HCT116 (cell line): Measurements from ENCODE around the gene TK2. TPM values are rescaled to one million over a fixed set of nuclear protein-coding genes. Genes with fewer than 3 reads are reported as not detected.

ENCODE experiments used
- ATAC-seq: fragments of 200-7000 bp; cut with Tn5 transposase; 2 replicates; pipeline ENCODE4 v1.9.1; 2020; ENCODE audit warnings: mild to moderate bottlenecking, moderate library complexity
- BruUV-seq: library from RNA; stranded (reverse); fragments of 400-500 nt; replicated peaks from 2 replicates; lab custom pipeline; 2021; lab: Mats Ljungman, UMichigan
- CTCF ChIA-PET: fragments of 300-600 bp; sonication (Branson Sonifier 250); formaldehyde crosslinking; loops from one replicate; lab custom pipeline; 2021; ENCODE audit warnings: antibody characterized with exemption; lab: Charles Lee
- POLR2A ChIA-PET: fragments of 300-600, 350-600 bp; sonication (Branson Sonifier 250); formaldehyde crosslinking; loops from one replicate; lab custom pipeline; 2021; ENCODE audit warnings: antibody characterized with exemption; lab: Charles Lee
- RAD21 ChIA-PET, 2 experiments: fragments of 300-600 bp; sonication (Branson Sonifier 250); formaldehyde crosslinking; loops; one replicate each; lab custom pipeline; 2023; ENCODE audit warnings: low total read pairs in 2 of 2; ENCODE audit not compliant: uncharacterized antibody in 2 of 2, unreplicated experiment in 2 of 2, low non-redundant PET in 1 of 2; lab: Charles Lee
- DNase-seq: peaks from one replicate; pipeline ENCODE4 v3.0.0-alpha.2; 2010; ENCODE audit warnings: low read depth, low spot score
- H2AFZ ChIP-seq: fragments of 200-600 bp; shearing (Covaris generic), sonication (generic); 2 replicates; pipeline ENCODE4 v1.6.1; 2017; ENCODE audit warnings: low read depth, mixed run types, mixed read lengths, antibody characterized with exemption, low read length; ENCODE audit not compliant: poor library complexity, severe bottlenecking
- H3K27ac ChIP-seq: 2 replicates; pipeline ENCODE4 v1.5.1; 2012; ENCODE audit warnings: low read depth, low read length
- H3K27me3 ChIP-seq: fragments of 200-600 bp; sonication (generic); 2 replicates; pipeline ENCODE4 v1.6.1; 2016; ENCODE audit warnings: mixed run types, low read length, mixed read lengths; ENCODE audit not compliant: insufficient read depth
- H3K36me3 ChIP-seq, 2 experiments: fragments of 200-500 bp in 1 of 2; fragments of 200-600 bp in 1 of 2; sonication (Bioruptor generic) in 1 of 2; sonication (generic) in 1 of 2; 2 replicates each; pipeline versions ENCODE4 v1.5.1 to v1.6.1; 2014 to 2016; ENCODE audit warnings: low read length in 2 of 2, inconsistent platforms in 1 of 2, mixed read lengths in 1 of 2, mixed run types in 1 of 2; ENCODE audit not compliant: insufficient read depth in 2 of 2, control insufficient read depth in 1 of 2
- H3K4me1 ChIP-seq, 2 experiments: fragments of 200-600 bp in 1 of 2; sonication (generic) in 1 of 2; 2 replicates each; pipeline versions ENCODE4 v1.5.1 to v1.6.1; 2012 to 2017; ENCODE audit warnings: low read length in 2 of 2, inconsistent platforms in 1 of 2, mild to moderate bottlenecking in 1 of 2, mixed read lengths in 1 of 2, mixed run types in 1 of 2, moderate library complexity in 1 of 2; ENCODE audit not compliant: insufficient read depth in 2 of 2, control insufficient read depth in 1 of 2
- H3K4me2 ChIP-seq: fragments of 200-600 bp; sonication (generic); 2 replicates; pipeline ENCODE4 v1.6.1; 2017; ENCODE audit warnings: mixed run types, low read length, mixed read lengths
- H3K4me3 ChIP-seq, 2 experiments: fragments of 200-600 bp in 1 of 2; sonication (generic) in 1 of 2; replicated peaks in 1 of 2; 2 replicates each; pipeline ENCODE4 v1.5.1; 2011 to 2016; ENCODE audit warnings: low read length in 2 of 2, control low read depth in 1 of 2, low read depth in 1 of 2, mild to moderate bottlenecking in 1 of 2, mixed read lengths in 1 of 2, mixed run types in 1 of 2
- H3K79me2 ChIP-seq: fragments of 200-600 bp; sonication (generic); 2 replicates; pipeline ENCODE4 v1.6.1; 2017; ENCODE audit warnings: mild to moderate bottlenecking, mixed run types, low read length, moderate library complexity, mixed read lengths; ENCODE audit not compliant: insufficient read depth
- H3K9ac ChIP-seq: fragments of 200-600 bp; sonication (generic); 2 replicates; pipeline ENCODE4 v1.6.1; 2016; ENCODE audit warnings: low read length, mixed read lengths
- H3K9me2 ChIP-seq: fragments of 200-600 bp; sonication (generic), shearing (Covaris generic); 2 replicates; pipeline ENCODE4 v1.6.1; 2017; ENCODE audit warnings: mixed run types, mild to moderate bottlenecking, moderate library complexity; ENCODE audit not compliant: insufficient read depth
- H3K9me3 ChIP-seq, 2 experiments: fragments of 200-500 bp in 1 of 2; fragments of 200-600 bp in 1 of 2; sonication (Bioruptor generic) in 1 of 2; sonication (generic) in 1 of 2; 2 replicates each; pipeline ENCODE4 v1.6.1; 2014 to 2017; ENCODE audit warnings: low read length in 2 of 2, mixed read lengths in 2 of 2, inconsistent platforms in 1 of 2, low read depth in 1 of 2, mild to moderate bottlenecking in 1 of 2, mixed run types in 1 of 2, moderate library complexity in 1 of 2; ENCODE audit not compliant: control insufficient read depth in 1 of 2, insufficient read depth in 1 of 2
- H4K20me1 ChIP-seq: fragments of 200-600 bp; sonication (generic), shearing (Covaris generic); 2 replicates; pipeline ENCODE4 v1.6.1; 2017; ENCODE audit warnings: mixed run types, mild to moderate bottlenecking, moderate library complexity; ENCODE audit not compliant: insufficient read depth
- EZH2 ChIP-seq: fragments of 200-600 bp; sonication (generic); IDR thresholded peaks from 2 replicates; pipeline ENCODE4 v1.6.1; 2017; ENCODE audit warnings: antibody characterized with exemption, mixed run types
- POLR2A ChIP-seq: IDR thresholded peaks from 2 replicates; pipeline ENCODE4 v1.7.0; 2011; ENCODE audit warnings: borderline replicate concordance; ENCODE audit not compliant: insufficient read depth, insufficient read length; ENCODE audit errors: extremely low read depth
- POLR2AphosphoS5 ChIP-seq: IDR thresholded peaks from 2 replicates; pipeline ENCODE4 v1.6.1; 2011; ENCODE audit warnings: mild to moderate bottlenecking, low read depth, low read length, moderate library complexity
- RAD21 ChIP-seq: IDR thresholded peaks from 2 replicates; pipeline ENCODE4 v1.6.1; 2012; ENCODE audit warnings: low read depth, mild to moderate bottlenecking
- SP1 ChIP-seq: IDR thresholded peaks from 2 replicates; pipeline ENCODE4 v1.6.1; 2012; ENCODE audit warnings: low read depth
- YY1 ChIP-seq: IDR thresholded peaks from 2 replicates; pipeline ENCODE4 v1.6.1; 2011; ENCODE audit warnings: low read length, low read depth, moderate library complexity, mild to moderate bottlenecking; ENCODE audit not compliant: insufficient replicate concordance; ENCODE audit errors: extremely low read depth
- ZNF274 ChIP-seq: fragments of 200-500 bp; sonication (Bioruptor generic); IDR thresholded peaks from 2 replicates; pipeline ENCODE4 v1.6.1; 2014; ENCODE audit warnings: mild to moderate bottlenecking, low read depth, low read length, inconsistent platforms
- intact Hi-C: fragments of 100-400 bp; cut with micrococcal nuclease; formaldehyde crosslinking; loops from 2 replicates; pipeline ENCODE4 v1.10.0; 2022
- total RNA-seq: library from RNA; stranded (reverse); gene quantifications from one replicate; pipeline ENCODE4 v1.2.1, GENCODE V29; 2021; ENCODE audit not compliant: unreplicated experiment
- TF ChIP-seq, protein P1 (sequence below), 3 experiments: fragments of 200-600 bp in 1 of 3; sonication (generic) in 1 of 3; IDR thresholded peaks in 2 of 3; conservative IDR thresholded peaks in 1 of 3; 2 replicates each; pipeline ENCODE4 v1.5.1; 2012 to 2017; ENCODE audit warnings: low read depth in 2 of 3, low read length in 2 of 3, antibody characterized with exemption in 1 of 3, borderline replicate concordance in 1 of 3, control low read depth in 1 of 3, mild to moderate bottlenecking in 1 of 3, mixed read lengths in 1 of 3, mixed run types in 1 of 3, moderate library complexity in 1 of 3; ENCODE audit not compliant: insufficient read depth in 1 of 3
- TF ChIP-seq, protein P2 (sequence below): IDR thresholded peaks from 2 replicates; pipeline ENCODE4 v1.6.1; 2012; ENCODE audit warnings: low read depth

The TK2 gene
- total RNA-seq, 1 experiment from 2014 or later, result 15.4 TPM

DNA sequence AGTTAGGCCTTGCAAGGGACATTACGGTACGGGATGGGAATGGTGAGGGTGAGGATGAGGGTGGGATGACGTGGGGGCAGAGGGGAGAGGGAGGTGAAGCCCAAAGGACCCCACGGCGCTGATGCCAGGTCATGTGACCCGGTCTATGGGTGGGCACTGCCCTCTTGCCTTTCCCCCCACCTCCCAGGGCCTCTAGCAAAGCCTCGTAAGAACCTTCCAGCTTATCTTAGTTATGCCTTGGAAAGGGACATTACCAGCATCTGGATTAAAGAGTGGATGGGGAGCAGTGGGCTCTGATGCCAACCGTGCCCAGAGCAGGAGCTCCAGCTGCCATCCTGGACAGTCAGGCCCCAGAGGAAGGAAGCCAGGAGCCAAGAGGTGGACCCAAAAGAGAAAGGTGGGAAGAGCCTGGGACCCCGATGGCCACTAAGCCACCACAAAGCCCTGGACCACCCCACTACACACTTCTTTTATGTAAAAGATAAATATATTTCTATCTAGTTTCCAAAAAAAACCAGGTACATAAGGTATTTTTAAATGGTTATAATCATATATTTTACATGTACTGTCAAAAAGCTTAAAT is 40.9 kb downstream of the TK2 start:
- H3K36me3 ChIP-seq, result no peaks in the 10 kb centered on the region
- no peaks in the 10 kb centered on the region for H3K79me2 ChIP-seq
- no TSS peak for BruUV-seq
- 0 out of 2 replicates have a peak overlapping the region, but pooled peaks have one; percentile 4 for H3K9ac ChIP-seq
- H3K9me3 ChIP-seq, result no peaks in the 10 kb centered on the region
- no peaks in the 10 kb centered on the region; the same call in 1 of the 2 replicates for H4K20me1 ChIP-seq
- no peak overlapping the region for H3K27ac ChIP-seq
- H3K4me1 ChIP-seq, result peaks cover 35 to 48% of the 10 kb centered on the region in 2 experiments
- DNase-seq, result no peak
- H3K27me3 ChIP-seq, result no peaks in the 10 kb centered on the region
- intact Hi-C loops, result no loop called here
- no peak overlapping the region for H3K4me3 ChIP-seq
- no peak for TF ChIP-seq POLR2A
- POLR2A ChIA-PET, result no interaction called here
- CTCF ChIA-PET, result no interaction called here
- H2AFZ ChIP-seq, result no peak overlapping the region
- H3K4me2 ChIP-seq, result no peak overlapping the region
- RAD21 ChIA-PET, result no interaction called here
- H3K9me2 ChIP-seq, result no peaks in the 10 kb centered on the region
- ATAC-seq, result no peak

DNA sequence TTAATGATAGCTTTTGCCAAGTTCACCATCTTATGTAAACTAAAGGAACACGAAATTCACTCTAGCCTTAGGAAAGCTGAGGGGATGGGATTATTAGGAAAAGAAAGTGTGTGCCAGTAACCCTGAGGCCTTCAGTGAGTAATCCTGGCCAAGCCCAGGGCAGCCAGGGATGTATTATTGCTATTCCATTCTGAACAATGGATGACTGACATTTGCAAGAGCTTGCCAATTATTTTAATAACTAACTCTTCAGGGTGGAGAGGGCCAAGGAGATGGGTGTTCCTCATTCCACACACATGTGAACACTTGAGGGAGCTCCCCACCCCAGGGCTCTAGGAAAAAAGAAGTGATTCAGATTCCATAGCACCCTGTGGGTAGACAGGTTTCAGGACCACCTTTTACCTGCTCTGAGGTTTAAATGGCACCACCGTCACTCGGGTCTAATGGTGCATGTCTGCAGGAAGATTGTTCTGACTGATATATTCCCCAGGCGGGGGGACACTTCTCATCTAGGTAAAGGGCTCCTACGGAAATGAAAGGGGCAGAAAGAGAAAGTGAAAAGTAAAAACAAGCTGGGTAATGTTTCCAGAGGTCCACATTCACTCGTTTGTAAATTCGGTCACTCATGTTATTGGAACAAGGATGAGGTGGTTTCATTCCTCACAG is 41.5 kb downstream of the TK2 start:
- ChIA-PET CTCF (no interaction called here), POLR2A (interaction anchor here (1.0 kb wide), 1 partner anchor 44 kb away, joined by 3 read pairs; the partner anchor contains the start of gene CKLF), RAD21 (interaction anchor here in 1 of 2 experiments (1.0 kb wide), 1 partner anchor 102 kb away, joined by 3 read pairs; no protein-coding TSS in a partner anchor)
- 0 out of 2 replicates have a peak overlapping the region, but pooled peaks have one; percentile 4 for H3K9ac ChIP-seq
- no TSS peak for BruUV-seq
- no peak overlapping the region for H3K27ac ChIP-seq
- no peaks in the 10 kb centered on the region for H3K27me3 ChIP-seq
- TF ChIP-seq SP1 (peak; percentile 12; the same call in 1 of the 2 replicates), ZNF274 (no peak), RAD21 (no peak), POLR2AphosphoS5 (no peak), YY1 (no peak), EZH2 (no peak)
- TF ChIP-seq, protein P1, sequence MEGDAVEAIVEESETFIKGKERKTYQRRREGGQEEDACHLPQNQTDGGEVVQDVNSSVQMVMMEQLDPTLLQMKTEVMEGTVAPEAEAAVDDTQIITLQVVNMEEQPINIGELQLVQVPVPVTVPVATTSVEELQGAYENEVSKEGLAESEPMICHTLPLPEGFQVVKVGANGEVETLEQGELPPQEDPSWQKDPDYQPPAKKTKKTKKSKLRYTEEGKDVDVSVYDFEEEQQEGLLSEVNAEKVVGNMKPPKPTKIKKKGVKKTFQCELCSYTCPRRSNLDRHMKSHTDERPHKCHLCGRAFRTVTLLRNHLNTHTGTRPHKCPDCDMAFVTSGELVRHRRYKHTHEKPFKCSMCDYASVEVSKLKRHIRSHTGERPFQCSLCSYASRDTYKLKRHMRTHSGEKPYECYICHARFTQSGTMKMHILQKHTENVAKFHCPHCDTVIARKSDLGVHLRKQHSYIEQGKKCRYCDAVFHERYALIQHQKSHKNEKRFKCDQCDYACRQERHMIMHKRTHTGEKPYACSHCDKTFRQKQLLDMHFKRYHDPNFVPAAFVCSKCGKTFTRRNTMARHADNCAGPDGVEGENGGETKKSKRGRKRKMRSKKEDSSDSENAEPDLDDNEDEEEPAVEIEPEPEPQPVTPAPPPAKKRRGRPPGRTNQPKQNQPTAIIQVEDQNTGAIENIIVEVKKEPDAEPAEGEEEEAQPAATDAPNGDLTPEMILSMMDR (IDR thresholded peaks at IDR 0.05 in 2 of 3, conservative IDR thresholded peaks at IDR 0.05 in 1 of 3; ENCODE audit: borderline replicate concordance in 1 of 3, insufficient read depth in 1 of 3, low read depth in 2 of 3, low read length in 2 of 3), result no peak
- TF ChIP-seq, protein P2, sequence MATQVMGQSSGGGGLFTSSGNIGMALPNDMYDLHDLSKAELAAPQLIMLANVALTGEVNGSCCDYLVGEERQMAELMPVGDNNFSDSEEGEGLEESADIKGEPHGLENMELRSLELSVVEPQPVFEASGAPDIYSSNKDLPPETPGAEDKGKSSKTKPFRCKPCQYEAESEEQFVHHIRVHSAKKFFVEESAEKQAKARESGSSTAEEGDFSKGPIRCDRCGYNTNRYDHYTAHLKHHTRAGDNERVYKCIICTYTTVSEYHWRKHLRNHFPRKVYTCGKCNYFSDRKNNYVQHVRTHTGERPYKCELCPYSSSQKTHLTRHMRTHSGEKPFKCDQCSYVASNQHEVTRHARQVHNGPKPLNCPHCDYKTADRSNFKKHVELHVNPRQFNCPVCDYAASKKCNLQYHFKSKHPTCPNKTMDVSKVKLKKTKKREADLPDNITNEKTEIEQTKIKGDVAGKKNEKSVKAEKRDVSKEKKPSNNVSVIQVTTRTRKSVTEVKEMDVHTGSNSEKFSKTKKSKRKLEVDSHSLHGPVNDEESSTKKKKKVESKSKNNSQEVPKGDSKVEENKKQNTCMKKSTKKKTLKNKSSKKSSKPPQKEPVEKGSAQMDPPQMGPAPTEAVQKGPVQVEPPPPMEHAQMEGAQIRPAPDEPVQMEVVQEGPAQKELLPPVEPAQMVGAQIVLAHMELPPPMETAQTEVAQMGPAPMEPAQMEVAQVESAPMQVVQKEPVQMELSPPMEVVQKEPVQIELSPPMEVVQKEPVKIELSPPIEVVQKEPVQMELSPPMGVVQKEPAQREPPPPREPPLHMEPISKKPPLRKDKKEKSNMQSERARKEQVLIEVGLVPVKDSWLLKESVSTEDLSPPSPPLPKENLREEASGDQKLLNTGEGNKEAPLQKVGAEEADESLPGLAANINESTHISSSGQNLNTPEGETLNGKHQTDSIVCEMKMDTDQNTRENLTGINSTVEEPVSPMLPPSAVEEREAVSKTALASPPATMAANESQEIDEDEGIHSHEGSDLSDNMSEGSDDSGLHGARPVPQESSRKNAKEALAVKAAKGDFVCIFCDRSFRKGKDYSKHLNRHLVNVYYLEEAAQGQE, result no peak
- intact Hi-C loops, result no loop called here
- no peak overlapping the region for H2AFZ ChIP-seq
- H3K9me3 ChIP-seq, result no peaks in the 10 kb centered on the region
- H3K36me3 ChIP-seq, result no peaks in the 10 kb centered on the region
- H3K79me2 ChIP-seq, result no peaks in the 10 kb centered on the region
- no peak overlapping the region for H3K4me2 ChIP-seq
- no peak for ATAC-seq
- no peaks in the 10 kb centered on the region for H3K9me2 ChIP-seq
- H4K20me1 ChIP-seq, result no peaks in the 10 kb centered on the region; the same call in 1 of the 2 replicates
- no peak for DNase-seq
- no peak overlapping the region for H3K4me3 ChIP-seq
- peaks cover 31 to 44% of the 10 kb centered on the region in 2 experiments for H3K4me1 ChIP-seq
